Activated T-cell treated with anti-CD3 and anti-CD28 coated beads, Interleukin-2, amount 50 U/mL, for 24 hours (primary cell): ENCODE results near the gene BCL2L11.
A peak's percentile ranks its signal among the peaks of the same experiment; 100 is the strongest.

ENCODE experiments used
- DNase-seq: peaks from one replicate; pipeline ENCODE4 v3.0.0-alpha.2; 2020
- H3K27ac Mint-ChIP-seq: 2 replicates; pipeline ENCODE4 v1.8.0; 2020; ENCODE audit warnings: mild to moderate bottlenecking, mixed read lengths
- H3K27me3 Mint-ChIP-seq: 2 replicates; pipeline ENCODE4 v1.8.0; 2020; ENCODE audit warnings: mixed read lengths
- H3K36me3 Mint-ChIP-seq: 2 replicates; pipeline ENCODE4 v1.8.0; 2020; ENCODE audit warnings: low read depth, mixed read lengths
- H3K4me1 Mint-ChIP-seq: 2 replicates; pipeline ENCODE4 v1.8.0; 2020; ENCODE audit warnings: low read depth, mixed read lengths
- H3K4me3 Mint-ChIP-seq: 2 replicates; pipeline ENCODE4 v1.8.0; 2020; ENCODE audit warnings: mild to moderate bottlenecking, moderate library complexity, mixed read lengths
- H3K9me3 Mint-ChIP-seq: 2 replicates; pipeline ENCODE4 v1.8.0; 2020; ENCODE audit warnings: mixed read lengths

Gene BCL2L11

DNA sequence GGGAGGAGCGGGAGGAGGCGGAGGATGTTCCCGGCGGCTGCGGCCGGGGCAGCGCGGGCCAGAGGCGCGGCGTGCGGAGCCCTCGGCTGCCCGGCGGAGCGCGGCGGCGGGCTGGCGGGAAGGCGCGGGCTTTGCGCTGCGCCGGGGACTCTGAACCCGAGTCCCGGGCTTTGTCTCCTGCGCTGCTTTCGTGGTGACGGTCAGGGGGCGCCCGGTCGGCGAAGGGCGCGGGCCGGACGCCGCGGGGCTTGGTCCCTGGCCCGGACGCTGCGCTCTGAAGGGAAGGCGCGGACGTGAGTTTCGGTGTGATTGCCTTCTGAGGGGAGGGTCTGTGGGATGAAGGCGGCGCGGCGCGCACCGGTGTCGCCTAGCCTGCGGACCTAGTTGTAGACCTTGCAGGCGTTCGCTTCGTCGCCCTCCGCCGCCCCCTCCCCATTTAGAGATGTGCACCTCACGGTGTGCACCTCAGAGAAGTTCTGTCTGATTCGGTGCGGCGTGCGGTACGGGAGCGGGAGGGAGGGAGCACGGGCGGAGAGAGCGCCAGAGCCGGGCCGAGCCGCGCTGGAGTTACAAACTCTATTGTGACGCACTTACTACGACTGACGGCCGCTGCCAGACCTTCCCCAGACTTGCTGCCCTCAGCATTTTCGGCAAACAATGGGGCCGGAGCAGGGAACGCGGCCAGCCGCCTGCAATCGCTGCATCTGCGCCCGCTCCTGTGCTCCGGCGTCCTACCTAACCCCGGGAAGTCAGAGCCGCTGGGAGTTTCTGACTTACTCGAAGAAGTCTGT, 2.1 kb downstream of the BCL2L11 start:
- peak; percentile 69 for DNase-seq
- Mint-ChIP-seq H3K9me3 (no peaks in the 10 kb centered on the region), H3K27ac (peak overlapping the region; percentile 77), H3K4me3 (peak overlapping the region; percentile 88), H3K27me3 (peaks cover 25% of the 10 kb centered on the region), H3K4me1 (peaks cover 71% of the 10 kb centered on the region), H3K36me3 (peaks cover 66% of the 10 kb centered on the region)

DNA sequence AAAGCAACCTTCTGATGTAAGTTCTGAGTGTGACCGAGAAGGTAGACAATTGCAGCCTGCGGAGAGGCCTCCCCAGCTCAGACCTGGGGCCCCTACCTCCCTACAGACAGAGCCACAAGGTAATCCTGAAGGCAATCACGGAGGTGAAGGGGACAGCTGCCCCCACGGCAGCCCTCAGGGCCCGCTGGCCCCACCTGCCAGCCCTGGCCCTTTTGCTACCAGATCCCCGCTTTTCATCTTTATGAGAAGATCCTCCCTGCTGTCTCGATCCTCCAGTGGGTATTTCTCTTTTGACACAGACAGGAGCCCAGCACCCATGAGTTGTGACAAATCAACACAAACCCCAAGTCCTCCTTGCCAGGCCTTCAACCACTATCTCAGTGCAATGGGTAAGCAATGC, 3.0 kb downstream of the BCL2L11 start:
- H3K36me3 Mint-ChIP-seq = peaks cover 75% of the 10 kb centered on the region
- H3K4me3 Mint-ChIP-seq = peak overlapping the region; percentile 88
- no peak for DNase-seq
- peaks cover 16% of the 10 kb centered on the region for H3K27me3 Mint-ChIP-seq
- no peaks in the 10 kb centered on the region for H3K9me3 Mint-ChIP-seq
- peaks cover 69% of the 10 kb centered on the region for H3K4me1 Mint-ChIP-seq
- H3K27ac Mint-ChIP-seq = peak overlapping the region; percentile 50

DNA sequence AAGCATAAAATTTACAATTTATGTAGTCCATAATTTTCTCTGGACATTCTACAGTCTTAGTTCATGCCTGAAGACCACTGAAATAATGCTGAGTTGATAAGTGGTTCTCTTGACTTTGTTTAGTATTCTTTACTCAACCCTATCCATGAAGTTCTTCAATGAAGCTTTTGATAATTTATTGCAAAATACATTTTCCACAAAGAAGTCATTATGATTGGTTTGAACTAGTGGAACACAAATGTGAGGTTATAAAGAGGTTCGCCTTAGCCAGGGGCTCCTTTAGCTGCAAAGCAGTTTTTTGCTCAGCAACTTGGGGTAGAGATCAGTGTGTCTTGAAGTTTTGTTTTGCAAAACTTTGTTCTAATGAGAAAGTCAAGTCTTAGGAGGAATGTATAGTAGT, 5.9 kb downstream of the BCL2L11 start:
- H3K27ac Mint-ChIP-seq = no peak overlapping the region
- H3K4me1 Mint-ChIP-seq = peaks cover 66% of the 10 kb centered on the region
- no peaks in the 10 kb centered on the region for H3K9me3 Mint-ChIP-seq
- H3K4me3 Mint-ChIP-seq = no peak overlapping the region
- peaks cover 93% of the 10 kb centered on the region for H3K36me3 Mint-ChIP-seq
- DNase-seq = no peak
- peaks cover 2% of the 10 kb centered on the region for H3K27me3 Mint-ChIP-seq

DNA sequence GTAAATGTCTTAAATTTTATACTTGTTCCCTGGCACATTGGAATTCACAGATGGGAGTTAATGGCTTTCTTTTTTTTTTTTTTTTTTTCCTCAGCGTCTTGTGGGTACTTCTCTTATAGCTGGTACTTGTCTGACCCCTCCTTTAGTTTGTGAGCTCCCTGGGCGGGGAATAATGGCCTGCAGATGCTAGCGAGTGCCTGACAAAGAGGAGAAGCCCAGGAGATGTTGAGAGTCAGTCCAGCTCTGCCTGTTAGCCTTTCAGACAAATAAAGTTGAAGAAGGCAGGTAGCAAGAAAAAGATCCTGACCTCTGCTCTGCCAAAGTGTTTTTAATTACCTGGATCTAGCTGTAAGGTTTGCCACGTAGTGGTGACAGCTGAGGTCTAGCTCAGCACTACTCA, 6.6 kb downstream of the BCL2L11 start:
- Mint-ChIP-seq H3K27me3 (peaks cover 2% of the 10 kb centered on the region), H3K36me3 (peaks cover 94% of the 10 kb centered on the region), H3K9me3 (no peaks in the 10 kb centered on the region), H3K4me3 (no peak overlapping the region), H3K27ac (no peak overlapping the region), H3K4me1 (peaks cover 70% of the 10 kb centered on the region)
- no peak for DNase-seq

DNA sequence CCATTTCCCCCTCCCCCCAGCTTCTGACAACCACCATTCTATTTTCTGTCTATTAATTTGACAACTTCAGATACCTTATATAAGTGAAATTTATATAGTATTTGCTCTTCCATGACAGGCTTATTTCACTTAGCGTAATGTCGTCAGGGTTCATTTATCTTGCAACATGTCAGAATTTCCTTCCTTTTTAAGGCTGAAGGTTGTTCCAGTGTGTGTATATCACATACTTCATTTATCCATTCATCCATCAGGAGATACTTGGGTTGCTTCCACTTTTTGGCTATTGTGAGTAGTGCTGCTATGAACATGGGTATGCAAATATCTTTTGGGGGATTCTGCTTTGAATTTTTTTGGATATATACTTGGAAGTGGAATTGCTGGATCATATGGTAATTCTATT, 7.4 kb downstream of the BCL2L11 start:
- Mint-ChIP-seq H3K36me3 (peaks cover 97% of the 10 kb centered on the region), H3K4me3 (no peak overlapping the region), H3K9me3 (no peaks in the 10 kb centered on the region)

DNA sequence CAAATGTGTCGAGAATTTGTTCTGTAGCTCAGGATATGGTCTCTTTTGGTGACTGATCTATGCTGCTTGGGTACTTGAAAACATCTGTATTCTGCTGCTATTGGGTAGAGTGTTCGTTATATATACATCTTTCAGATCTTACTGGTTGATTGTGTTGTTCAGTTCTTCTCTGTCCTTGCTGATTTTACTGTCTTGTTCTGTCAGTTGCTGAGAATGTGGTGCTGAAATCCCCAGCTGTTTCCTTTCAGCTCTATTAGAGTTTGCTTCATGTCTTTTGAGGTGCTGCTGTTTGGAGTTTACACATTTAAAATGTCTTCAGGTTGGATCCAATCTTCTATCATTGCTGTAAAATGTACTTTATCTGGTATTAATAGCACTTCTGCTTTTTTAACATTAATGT, 12.9 kb downstream of the BCL2L11 start:
- Mint-ChIP-seq H3K36me3 (peaks cover 95% of the 10 kb centered on the region), H3K4me1 (peaks cover 53% of the 10 kb centered on the region)

More for the DNA sequence above, 7.4 kb downstream of the BCL2L11 start:
- no peak for DNase-seq
- Mint-ChIP-seq H3K4me1 (peaks cover 71% of the 10 kb centered on the region), H3K27me3 (peaks cover 2% of the 10 kb centered on the region), H3K27ac (no peak overlapping the region)

DNA sequence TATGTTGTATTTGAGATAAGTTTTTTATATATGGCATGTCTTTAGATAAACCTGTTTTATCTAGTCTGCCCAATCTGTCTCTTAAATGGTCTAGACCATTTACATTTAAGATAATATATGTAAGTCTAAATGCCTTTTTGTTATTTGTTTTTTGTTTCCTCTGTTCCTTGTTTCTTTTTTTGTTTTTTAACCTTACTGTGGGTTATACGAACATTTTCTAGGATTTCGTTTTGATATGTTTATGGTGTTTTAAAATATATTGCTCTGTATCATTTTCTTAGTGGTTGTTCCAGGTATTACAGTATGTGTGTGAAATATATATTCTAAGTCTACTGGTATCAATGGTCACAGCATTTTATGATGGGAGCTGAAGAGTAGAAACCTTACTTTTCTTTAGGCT, 13.3 kb downstream of the BCL2L11 start:
- Mint-ChIP-seq H3K27me3 (no peaks in the 10 kb centered on the region), H3K36me3 (peaks cover 95% of the 10 kb centered on the region), H3K27ac (no peak overlapping the region)

More for the DNA sequence above, 12.9 kb downstream of the BCL2L11 start:
- no peak for DNase-seq
- H3K27me3 Mint-ChIP-seq = no peaks in the 10 kb centered on the region
- H3K9me3 Mint-ChIP-seq = no peaks in the 10 kb centered on the region
- no peak overlapping the region for H3K27ac Mint-ChIP-seq
- no peak overlapping the region for H3K4me3 Mint-ChIP-seq

DNA sequence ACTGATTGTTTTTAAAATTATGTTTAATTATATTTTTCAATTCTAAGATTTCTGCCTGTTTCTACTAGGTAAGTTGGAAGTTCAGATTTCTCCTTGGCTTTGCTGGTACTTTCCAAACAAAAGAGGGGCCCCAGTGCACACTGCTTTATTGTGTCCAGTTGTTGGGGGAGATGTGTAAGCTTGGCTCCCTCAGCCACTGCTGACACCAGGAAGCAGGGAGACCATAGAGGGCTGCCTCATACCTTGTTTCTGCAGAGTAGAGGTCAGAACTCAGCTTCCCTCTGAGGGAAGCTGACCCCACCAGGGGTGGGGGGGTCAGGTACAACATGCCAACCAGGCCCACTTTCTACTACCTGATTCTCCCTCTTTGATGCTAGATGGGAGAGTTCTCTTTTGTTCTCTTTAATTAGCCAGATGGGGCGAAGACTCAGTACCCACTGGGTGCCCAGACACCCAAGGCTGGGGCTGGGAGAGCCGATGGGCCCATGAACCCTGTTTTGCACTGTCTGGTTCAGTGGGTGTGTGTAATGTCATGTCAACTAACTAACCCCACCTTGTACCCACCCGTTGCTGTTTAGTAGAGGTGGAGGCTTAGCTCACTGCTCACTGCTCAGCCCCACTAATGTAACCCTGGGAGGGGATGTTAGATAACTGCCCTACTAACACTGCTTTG, 14.7 kb downstream of the BCL2L11 start:
- Mint-ChIP-seq H3K4me3 (no peak overlapping the region), H3K27ac (no peak overlapping the region), H3K4me1 (peaks cover 45% of the 10 kb centered on the region), H3K9me3 (no peaks in the 10 kb centered on the region), H3K27me3 (no peaks in the 10 kb centered on the region), H3K36me3 (peaks cover 96% of the 10 kb centered on the region)
- DNase-seq = no peak

More for the DNA sequence above, 13.3 kb downstream of the BCL2L11 start:
- H3K9me3 Mint-ChIP-seq = no peaks in the 10 kb centered on the region
- no peak for DNase-seq
- peaks cover 52% of the 10 kb centered on the region for H3K4me1 Mint-ChIP-seq
- no peak overlapping the region for H3K4me3 Mint-ChIP-seq

DNA sequence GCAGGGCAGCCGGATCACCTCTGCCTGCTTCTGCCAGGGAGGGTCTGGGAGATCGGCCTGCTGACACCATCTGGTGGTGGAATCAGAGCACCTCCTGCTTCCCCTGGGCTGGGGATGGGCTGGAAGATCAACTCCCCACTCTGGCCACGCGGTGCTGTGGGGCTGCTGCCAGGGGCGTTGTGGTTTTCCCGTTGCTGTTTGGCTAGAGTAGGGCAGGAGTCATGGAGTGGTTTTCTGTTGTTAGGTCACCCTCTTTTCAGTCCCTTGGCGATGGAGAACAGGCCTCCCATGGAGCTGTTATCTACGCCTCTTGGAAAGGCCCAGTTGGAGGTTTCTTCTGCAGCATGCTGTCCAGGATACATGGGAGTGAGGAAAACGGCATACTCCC, 15.2 kb downstream of the BCL2L11 start:
- Mint-ChIP-seq H3K36me3 (peaks cover 96% of the 10 kb centered on the region), H3K27ac (no peak overlapping the region), H3K4me3 (no peak overlapping the region), H3K9me3 (no peaks in the 10 kb centered on the region), H3K4me1 (peaks cover 40% of the 10 kb centered on the region), H3K27me3 (no peaks in the 10 kb centered on the region)
- DNase-seq = no peak

DNA sequence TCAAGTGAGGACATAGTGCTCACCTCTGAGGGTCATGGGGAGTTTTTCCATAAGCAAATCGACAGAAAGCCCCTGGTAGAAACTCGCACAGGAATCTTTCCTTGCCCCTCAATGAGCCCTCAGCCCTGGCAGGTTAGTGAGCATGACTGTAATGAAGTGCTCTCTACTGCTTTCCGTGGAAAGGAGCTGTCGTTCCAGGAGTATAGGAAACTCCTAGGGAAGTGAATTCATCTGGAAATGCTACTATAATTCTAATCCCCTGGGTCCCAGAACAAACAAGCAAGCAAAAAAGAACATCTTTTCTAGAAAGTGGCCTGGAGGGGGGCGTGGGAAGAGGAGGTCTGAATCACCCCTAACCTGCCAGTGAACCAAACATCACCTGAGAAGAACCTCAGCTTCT, 18.1 kb downstream of the BCL2L11 start:
- Mint-ChIP-seq H3K36me3 (peaks cover 94% of the 10 kb centered on the region), H3K27ac (no peak overlapping the region)

DNA sequence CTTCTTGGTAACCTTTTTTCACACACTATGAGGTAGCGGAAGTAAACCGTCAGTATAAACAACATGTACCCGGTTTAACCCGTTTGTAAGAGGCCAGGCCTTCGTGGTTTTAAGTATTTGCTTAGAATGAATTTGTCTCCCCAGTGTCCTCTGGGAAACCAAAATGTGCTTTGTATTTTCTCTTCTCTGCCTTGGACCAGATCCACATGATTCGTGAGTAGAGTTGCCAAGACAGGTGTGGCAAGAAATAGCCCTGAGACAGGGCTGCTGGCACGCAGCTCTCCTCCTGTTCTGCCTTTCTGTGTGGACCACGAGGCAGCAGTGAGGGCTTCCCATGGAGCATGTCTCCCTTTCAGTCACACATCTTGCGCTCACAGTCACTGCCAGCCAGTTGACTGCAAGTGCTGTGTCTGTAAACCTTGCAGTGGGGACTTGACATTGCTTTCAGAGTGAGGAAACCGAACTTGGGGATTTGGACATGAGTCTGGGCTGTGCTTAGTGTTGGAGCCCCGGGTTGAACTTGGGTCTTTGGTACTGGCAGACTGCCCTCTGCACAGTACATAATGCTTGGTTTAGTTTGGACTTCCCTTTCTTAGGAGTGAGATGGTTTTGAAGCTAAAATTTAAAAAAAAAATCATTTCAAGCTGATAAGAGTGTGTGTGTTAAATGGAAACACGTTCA, 19.1 kb downstream of the BCL2L11 start:
- DNase-seq = no peak
- peaks cover 94% of the 10 kb centered on the region for H3K36me3 Mint-ChIP-seq
- peaks cover 35% of the 10 kb centered on the region for H3K4me1 Mint-ChIP-seq
- H3K27ac Mint-ChIP-seq = no peak overlapping the region
- no peaks in the 10 kb centered on the region for H3K27me3 Mint-ChIP-seq
- H3K4me3 Mint-ChIP-seq = no peak overlapping the region
- no peaks in the 10 kb centered on the region for H3K9me3 Mint-ChIP-seq

More for the DNA sequence above, 18.1 kb downstream of the BCL2L11 start:
- H3K9me3 Mint-ChIP-seq = no peaks in the 10 kb centered on the region
- no peak for DNase-seq
- peaks cover 37% of the 10 kb centered on the region for H3K4me1 Mint-ChIP-seq
- no peak overlapping the region for H3K4me3 Mint-ChIP-seq
- H3K27me3 Mint-ChIP-seq = no peaks in the 10 kb centered on the region

DNA sequence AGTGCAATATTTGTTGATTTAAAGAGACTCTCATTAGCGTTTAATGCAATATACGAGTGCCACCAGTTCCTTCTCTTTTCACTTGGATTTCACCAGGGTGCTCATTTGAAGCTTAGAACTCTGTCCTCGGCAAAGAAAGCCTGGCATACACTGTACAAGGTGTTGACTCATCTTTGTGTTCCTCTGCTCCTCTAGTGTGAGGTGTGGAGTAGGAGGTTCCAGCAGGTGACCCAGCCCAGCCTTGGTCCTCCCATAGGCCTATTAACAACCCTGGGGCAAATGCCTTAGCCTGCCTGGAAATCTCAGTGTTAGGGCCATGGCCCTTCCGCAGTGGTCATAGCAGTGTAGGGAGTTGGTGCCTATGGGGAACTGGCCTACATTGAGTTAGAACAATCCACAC, 20.1 kb downstream of the BCL2L11 start:
- Mint-ChIP-seq H3K36me3 (peaks cover 94% of the 10 kb centered on the region), H3K4me3 (no peak overlapping the region), H3K9me3 (no peaks in the 10 kb centered on the region), H3K27me3 (no peaks in the 10 kb centered on the region), H3K27ac (no peak overlapping the region), H3K4me1 (peaks cover 39% of the 10 kb centered on the region)
- DNase-seq = no peak

DNA sequence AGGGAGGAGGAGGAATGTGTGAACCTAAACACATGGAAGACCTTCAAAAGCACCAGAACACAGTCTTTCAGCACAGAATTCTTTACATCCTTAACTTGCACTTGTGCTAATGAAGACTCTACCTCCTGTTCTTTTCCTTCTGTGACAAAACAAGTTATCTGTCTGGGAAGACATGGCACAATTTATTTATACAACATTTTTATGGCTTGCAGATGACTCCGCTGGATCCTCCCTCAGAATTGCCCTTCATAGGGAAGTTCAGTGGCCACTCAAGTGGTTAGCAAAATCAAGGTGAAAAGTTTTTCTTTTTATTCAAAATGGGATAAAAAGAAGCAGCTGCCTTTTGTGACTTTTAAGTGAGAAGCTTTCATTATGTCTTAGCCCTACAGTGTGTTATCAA, 21.4 kb downstream of the BCL2L11 start:
- Mint-ChIP-seq H3K4me3 (no peak overlapping the region), H3K27me3 (no peaks in the 10 kb centered on the region), H3K27ac (no peak overlapping the region), H3K4me1 (peaks cover 39% of the 10 kb centered on the region), H3K36me3 (peaks cover 91% of the 10 kb centered on the region), H3K9me3 (no peaks in the 10 kb centered on the region)
- DNase-seq = no peak

DNA sequence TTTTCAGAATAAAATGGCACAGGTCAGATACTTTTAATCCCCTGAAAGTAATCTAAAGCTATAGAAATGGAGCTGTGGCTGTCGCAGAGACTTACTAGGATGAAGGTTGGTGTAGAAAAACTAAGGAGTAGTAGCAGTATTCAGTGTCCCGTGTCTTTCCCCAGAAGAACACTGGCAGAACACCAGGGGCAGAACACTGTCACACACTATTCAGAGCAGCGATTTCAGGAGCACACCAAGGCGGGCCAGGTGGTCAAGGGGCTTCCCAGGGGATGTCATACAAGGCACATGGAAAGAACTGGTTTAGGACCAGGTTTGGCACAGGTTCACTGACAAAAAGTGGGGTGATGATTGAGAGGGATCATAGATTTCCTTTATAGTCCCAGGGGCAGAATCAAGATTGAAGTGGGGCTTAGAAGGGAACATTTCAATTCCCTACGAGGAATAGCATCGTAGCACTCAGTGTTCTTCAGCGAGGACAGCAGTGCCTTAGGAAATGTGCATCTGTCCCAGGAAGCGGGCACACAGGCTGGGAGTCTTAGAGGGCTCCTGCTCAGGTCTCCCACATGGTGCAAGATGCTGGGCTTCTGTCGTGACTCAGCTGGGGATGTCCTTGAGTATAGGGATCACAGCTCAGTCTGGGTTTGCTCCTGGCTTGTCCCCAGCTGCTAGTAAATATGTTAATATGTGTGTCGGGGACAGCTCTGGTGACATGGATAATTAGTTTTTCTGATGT, 22.6 kb downstream of the BCL2L11 start:
- H3K4me3 Mint-ChIP-seq = no peak overlapping the region
- H3K27ac Mint-ChIP-seq = no peak overlapping the region
- H3K9me3 Mint-ChIP-seq = no peaks in the 10 kb centered on the region
- peaks cover 92% of the 10 kb centered on the region for H3K36me3 Mint-ChIP-seq
- DNase-seq = no peak
- no peaks in the 10 kb centered on the region for H3K27me3 Mint-ChIP-seq
- H3K4me1 Mint-ChIP-seq = peaks cover 42% of the 10 kb centered on the region
